DND-41 (cell line): ENCODE measurements around the gene CCNT1.

ENCODE experiments used
- EZH2 ChIP-seq: IDR thresholded peaks from 3 replicates; pipeline ENCODE4 v1.6.1; 2012; ENCODE audit warnings: borderline replicate concordance, low read depth, mild to moderate bottlenecking, moderate library complexity, low read length, inconsistent platforms; ENCODE audit not compliant: severe bottlenecking
- TF ChIP-seq, protein P1 (sequence below): IDR thresholded peaks from 2 replicates; pipeline ENCODE4 v1.5.1; 2012; ENCODE audit warnings: borderline replicate concordance, low read length, moderate library complexity, mild to moderate bottlenecking; ENCODE audit not compliant: poor library complexity, severe bottlenecking; ENCODE audit errors: extremely low read depth

DNA sequence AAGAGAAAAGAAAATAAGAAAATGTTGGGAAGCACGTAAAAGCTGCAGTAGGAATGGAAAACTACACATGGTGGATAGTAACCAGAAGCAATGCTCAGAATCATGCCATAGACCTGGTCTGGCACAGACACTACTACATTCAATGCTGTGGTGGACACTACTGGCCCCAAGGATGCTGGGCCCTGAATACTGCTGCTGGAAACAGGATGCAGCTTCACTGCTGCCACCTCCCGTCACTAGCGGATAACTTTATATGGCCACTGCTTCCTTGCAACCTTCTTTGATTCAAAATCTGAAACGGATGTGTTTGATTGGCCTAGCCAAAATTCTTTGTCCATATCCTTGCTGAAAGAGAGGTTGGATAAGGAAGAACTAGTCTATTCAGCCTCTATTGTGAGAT is 41.7 kb upstream of the CCNT1 start:
- TF ChIP-seq, protein P1, sequence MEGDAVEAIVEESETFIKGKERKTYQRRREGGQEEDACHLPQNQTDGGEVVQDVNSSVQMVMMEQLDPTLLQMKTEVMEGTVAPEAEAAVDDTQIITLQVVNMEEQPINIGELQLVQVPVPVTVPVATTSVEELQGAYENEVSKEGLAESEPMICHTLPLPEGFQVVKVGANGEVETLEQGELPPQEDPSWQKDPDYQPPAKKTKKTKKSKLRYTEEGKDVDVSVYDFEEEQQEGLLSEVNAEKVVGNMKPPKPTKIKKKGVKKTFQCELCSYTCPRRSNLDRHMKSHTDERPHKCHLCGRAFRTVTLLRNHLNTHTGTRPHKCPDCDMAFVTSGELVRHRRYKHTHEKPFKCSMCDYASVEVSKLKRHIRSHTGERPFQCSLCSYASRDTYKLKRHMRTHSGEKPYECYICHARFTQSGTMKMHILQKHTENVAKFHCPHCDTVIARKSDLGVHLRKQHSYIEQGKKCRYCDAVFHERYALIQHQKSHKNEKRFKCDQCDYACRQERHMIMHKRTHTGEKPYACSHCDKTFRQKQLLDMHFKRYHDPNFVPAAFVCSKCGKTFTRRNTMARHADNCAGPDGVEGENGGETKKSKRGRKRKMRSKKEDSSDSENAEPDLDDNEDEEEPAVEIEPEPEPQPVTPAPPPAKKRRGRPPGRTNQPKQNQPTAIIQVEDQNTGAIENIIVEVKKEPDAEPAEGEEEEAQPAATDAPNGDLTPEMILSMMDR = no peak
- TF ChIP-seq EZH2 = no peak
